ENCODE results near the gene MS4A18.
"Not testable (repeated sequence)": the region's sequence is repeated elsewhere in the genome, so short reads cannot be mapped to it uniquely, and the experiment has no call there.

MS4A18 gene

GRCh38 chr11:60706931-60707330 is 17.6 kb upstream of the MS4A18 start:
- H3K27me3 ChIP-seq (ENCODE audit: control insufficient read depth, insufficient read depth, low read length), result no peaks in the 10 kb centered on the region
- peaks cover 7% of the 10 kb centered on the region for H3K4me1 ChIP-seq (ENCODE audit: control insufficient read depth, insufficient read depth, low read length)
- no peak overlapping the region for H3K9ac ChIP-seq (ENCODE audit: low read length)
- no peak overlapping the region for H3K4me3 ChIP-seq (ENCODE audit: low read length)
- no peaks in the 10 kb centered on the region for H3K36me3 ChIP-seq (ENCODE audit: control insufficient read depth, insufficient read depth, low read length)
- no peaks in the 10 kb centered on the region for H3K9me3 ChIP-seq (ENCODE audit: control insufficient read depth, low read length)

DNA sequence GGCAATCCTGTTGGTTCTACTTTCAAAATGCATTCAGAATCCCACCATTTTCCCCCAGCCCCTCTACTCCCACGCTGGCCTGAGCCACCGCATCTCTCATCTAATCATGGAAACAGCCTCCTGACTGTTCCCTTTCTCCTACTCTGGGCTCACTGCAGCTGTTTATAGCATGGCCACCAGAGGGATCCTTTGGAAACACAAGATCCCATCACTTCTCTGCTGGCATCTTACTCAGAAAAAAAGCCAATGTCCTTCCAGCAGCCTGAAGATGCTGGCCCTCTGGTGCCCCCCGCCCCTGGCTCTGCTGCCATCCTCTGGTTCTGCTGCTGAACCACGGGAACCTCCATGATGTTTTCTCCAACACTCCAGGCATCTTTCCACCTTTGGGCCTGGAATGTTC is 14.0 kb upstream of the MS4A18 start:
- no peaks in the 10 kb centered on the region for H3K36me3 ChIP-seq (ENCODE audit: control insufficient read depth, insufficient read depth, low read length)
- H3K9ac ChIP-seq (ENCODE audit: low read length), result no peak overlapping the region
- peaks cover 7% of the 10 kb centered on the region for H3K4me1 ChIP-seq (ENCODE audit: control insufficient read depth, insufficient read depth, low read length)
- no peaks in the 10 kb centered on the region for H3K27me3 ChIP-seq (ENCODE audit: control insufficient read depth, insufficient read depth, low read length)
- H3K4me3 ChIP-seq (ENCODE audit: low read length), result no peak overlapping the region
- no peaks in the 10 kb centered on the region for H3K9me3 ChIP-seq (ENCODE audit: control insufficient read depth, low read length)

GRCh38 chr11:60711276-60711675 is 13.2 kb upstream of the MS4A18 start:
- Histone ChIP-seq H3K27me3 (ENCODE audit: control insufficient read depth, insufficient read depth, low read length) (no peaks in the 10 kb centered on the region), H3K4me1 (ENCODE audit: control insufficient read depth, insufficient read depth, low read length) (peaks cover 7% of the 10 kb centered on the region), H3K36me3 (ENCODE audit: control insufficient read depth, insufficient read depth, low read length) (no peaks in the 10 kb centered on the region), H3K4me3 (ENCODE audit: low read length) (no peak overlapping the region), H3K9ac (ENCODE audit: low read length) (no peak overlapping the region), H3K9me3 (ENCODE audit: control insufficient read depth, low read length) (no peaks in the 10 kb centered on the region)

- H3K27me3 ChIP-seq (ENCODE audit: control insufficient read depth, insufficient read depth, low read length); H3K9me3 ChIP-seq (ENCODE audit: control insufficient read depth, low read length); H3K9ac ChIP-seq (ENCODE audit: low read length); H3K4me3 ChIP-seq (ENCODE audit: low read length); H3K36me3 ChIP-seq (ENCODE audit: control insufficient read depth, insufficient read depth, low read length); H3K4me1 ChIP-seq (ENCODE audit: control insufficient read depth, insufficient read depth, low read length): not testable (repeated sequence)
Measured at GRCh38 chr11:60713423-60713822, 11.1 kb upstream of the MS4A18 start.

DNA sequence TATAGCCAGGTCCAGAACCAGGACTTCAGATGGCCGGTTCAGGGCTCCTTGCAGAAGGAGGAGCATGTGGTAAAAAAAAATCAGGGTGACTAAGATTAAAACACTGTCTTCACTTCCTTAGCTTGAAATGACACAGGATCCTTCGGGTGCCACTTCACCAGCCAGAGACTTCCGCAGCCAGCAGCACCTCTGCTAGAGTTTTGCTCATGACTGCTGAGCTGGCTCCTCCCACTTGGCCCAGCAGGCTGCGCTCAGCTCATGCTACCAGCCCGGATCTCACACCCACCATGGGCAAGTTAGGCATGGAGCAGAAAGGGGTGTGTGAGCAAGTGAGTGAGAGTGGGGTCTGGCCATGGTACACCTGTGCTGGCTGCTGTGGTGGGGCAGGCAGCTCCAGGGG is 6.6 kb upstream of the MS4A18 start:
- Histone ChIP-seq H3K9ac (ENCODE audit: low read length) (no peak overlapping the region), H3K4me1 (ENCODE audit: control insufficient read depth, insufficient read depth, low read length) (no peaks in the 10 kb centered on the region), H3K27me3 (ENCODE audit: control insufficient read depth, insufficient read depth, low read length) (peaks cover 4% of the 10 kb centered on the region), H3K36me3 (ENCODE audit: control insufficient read depth, insufficient read depth, low read length) (no peaks in the 10 kb centered on the region), H3K9me3 (ENCODE audit: control insufficient read depth, low read length) (no peaks in the 10 kb centered on the region), H3K4me3 (ENCODE audit: low read length) (no peak overlapping the region)

- H3K27me3 ChIP-seq (ENCODE audit: control insufficient read depth, insufficient read depth, low read length), result peaks cover 4% of the 10 kb centered on the region
- H3K9me3 ChIP-seq (ENCODE audit: control insufficient read depth, low read length), result no peaks in the 10 kb centered on the region
- no peak overlapping the region for H3K9ac ChIP-seq (ENCODE audit: low read length)
- no peaks in the 10 kb centered on the region for H3K4me1 ChIP-seq (ENCODE audit: control insufficient read depth, insufficient read depth, low read length)
- no peak overlapping the region for H3K4me3 ChIP-seq (ENCODE audit: low read length)
- no peaks in the 10 kb centered on the region for H3K36me3 ChIP-seq (ENCODE audit: control insufficient read depth, insufficient read depth, low read length)
Measured at GRCh38 chr11:60718524-60719316, 5.8 kb upstream of the MS4A18 start.

DNA sequence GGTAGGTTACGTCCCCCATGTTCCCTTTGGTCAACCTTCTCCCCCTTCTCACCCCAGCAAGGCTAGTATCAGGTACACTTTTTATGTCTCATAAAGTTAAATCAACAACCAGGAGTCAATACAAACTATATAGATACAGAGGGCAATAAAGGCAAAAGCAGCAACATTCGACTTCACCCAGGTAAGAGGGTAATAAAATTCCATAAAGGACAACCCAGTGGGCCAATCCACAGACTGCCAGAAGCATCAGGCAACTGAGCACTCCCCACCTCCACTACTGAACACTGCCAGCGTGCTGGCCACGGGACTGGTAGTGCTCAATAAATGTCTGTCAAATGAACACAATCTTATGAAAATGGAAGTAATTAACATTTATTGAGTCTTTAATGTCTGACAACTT is 5.1 kb upstream of the MS4A18 start:
- H3K9ac ChIP-seq (ENCODE audit: low read length), result no peak overlapping the region
- no peaks in the 10 kb centered on the region for H3K36me3 ChIP-seq (ENCODE audit: control insufficient read depth, insufficient read depth, low read length)
- no peaks in the 10 kb centered on the region for H3K9me3 ChIP-seq (ENCODE audit: control insufficient read depth, low read length)
- H3K4me3 ChIP-seq (ENCODE audit: low read length), result no peak overlapping the region
- peaks cover 4% of the 10 kb centered on the region for H3K27me3 ChIP-seq (ENCODE audit: control insufficient read depth, insufficient read depth, low read length)
- H3K4me1 ChIP-seq (ENCODE audit: control insufficient read depth, insufficient read depth, low read length), result no peaks in the 10 kb centered on the region

- Histone ChIP-seq H3K4me1 (ENCODE audit: control insufficient read depth, insufficient read depth, low read length) (no peaks in the 10 kb centered on the region), H3K9me3 (ENCODE audit: control insufficient read depth, low read length) (no peaks in the 10 kb centered on the region), H3K27me3 (ENCODE audit: control insufficient read depth, insufficient read depth, low read length) (peaks cover 4% of the 10 kb centered on the region), H3K4me3 (ENCODE audit: low read length) (no peak overlapping the region), H3K36me3 (ENCODE audit: control insufficient read depth, insufficient read depth, low read length) (no peaks in the 10 kb centered on the region), H3K9ac (ENCODE audit: low read length) (no peak overlapping the region)
Measured at GRCh38 chr11:60720460-60720859, 4.1 kb upstream of the MS4A18 start.

DNA sequence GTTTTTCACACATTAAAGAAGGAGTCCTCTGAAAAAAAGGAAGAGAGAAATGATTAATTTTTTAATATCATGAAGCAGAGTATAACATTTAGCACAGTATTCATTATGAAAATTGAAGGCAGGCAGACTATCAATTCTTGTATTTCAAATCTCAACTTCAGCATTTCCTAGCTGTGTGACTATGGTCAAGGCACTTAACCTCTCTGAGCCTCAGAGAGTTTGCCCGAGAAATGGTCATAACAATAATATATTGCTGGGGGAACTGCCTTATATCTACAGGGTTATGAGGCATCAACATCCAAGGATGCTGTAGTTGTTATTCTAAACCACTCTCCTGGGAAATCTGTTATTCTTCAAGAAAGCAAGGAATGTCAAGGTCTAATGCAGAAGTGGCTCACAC is 1.1 kb downstream of the MS4A18 start:
- Histone ChIP-seq H3K36me3 (ENCODE audit: control insufficient read depth, insufficient read depth, low read length) (no peaks in the 10 kb centered on the region), H3K27me3 (ENCODE audit: control insufficient read depth, insufficient read depth, low read length) (peaks cover 10% of the 10 kb centered on the region), H3K9me3 (ENCODE audit: control insufficient read depth, low read length) (no peaks in the 10 kb centered on the region), H3K4me1 (ENCODE audit: control insufficient read depth, insufficient read depth, low read length) (no peaks in the 10 kb centered on the region), H3K4me3 (ENCODE audit: low read length) (no peak overlapping the region), H3K9ac (ENCODE audit: low read length) (no peak overlapping the region)

GRCh38 chr11:60731586-60731985 is 7.1 kb downstream of the MS4A18 start:
- no peaks in the 10 kb centered on the region for H3K9me3 ChIP-seq (ENCODE audit: control insufficient read depth, low read length)
- H3K27me3 ChIP-seq (ENCODE audit: control insufficient read depth, insufficient read depth, low read length), result peaks cover 6% of the 10 kb centered on the region
- H3K4me3 ChIP-seq (ENCODE audit: low read length), result no peak overlapping the region
- H3K36me3 ChIP-seq (ENCODE audit: control insufficient read depth, insufficient read depth, low read length), result no peaks in the 10 kb centered on the region
- H3K4me1 ChIP-seq (ENCODE audit: control insufficient read depth, insufficient read depth, low read length), result no peaks in the 10 kb centered on the region
- H3K9ac ChIP-seq (ENCODE audit: low read length), result no peak overlapping the region

DNA sequence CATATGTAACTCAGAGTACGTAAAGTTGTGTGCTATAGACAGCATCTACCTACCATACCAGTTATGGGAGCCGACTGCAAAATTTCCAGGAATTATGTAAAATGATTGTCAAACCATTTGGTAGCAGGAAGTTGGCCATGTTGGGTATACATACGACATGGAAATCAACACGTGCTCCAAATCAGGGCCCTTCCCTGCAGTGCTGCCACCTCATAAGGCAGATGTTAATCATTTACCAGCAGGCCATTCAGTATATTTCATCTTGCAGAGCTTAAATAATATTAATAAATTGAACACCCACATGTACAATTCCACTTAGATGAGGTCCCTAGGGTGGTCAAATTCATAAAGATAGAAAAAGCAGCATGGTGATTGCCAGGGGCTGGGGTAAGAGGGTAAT is 9.8 kb downstream of the MS4A18 start:
- Histone ChIP-seq H3K9ac (ENCODE audit: low read length) (no peak overlapping the region), H3K4me3 (ENCODE audit: low read length) (no peak overlapping the region), H3K27me3 (ENCODE audit: control insufficient read depth, insufficient read depth, low read length) (peaks cover 10% of the 10 kb centered on the region), H3K9me3 (ENCODE audit: control insufficient read depth, low read length) (no peaks in the 10 kb centered on the region), H3K36me3 (ENCODE audit: control insufficient read depth, insufficient read depth, low read length) (no peaks in the 10 kb centered on the region), H3K4me1 (ENCODE audit: control insufficient read depth, insufficient read depth, low read length) (no peaks in the 10 kb centered on the region)

- Histone ChIP-seq H3K27me3 (ENCODE audit: control insufficient read depth, insufficient read depth, low read length) (peaks cover 4% of the 10 kb centered on the region), H3K36me3 (ENCODE audit: control insufficient read depth, insufficient read depth, low read length) (no peaks in the 10 kb centered on the region), H3K4me1 (ENCODE audit: control insufficient read depth, insufficient read depth, low read length) (no peaks in the 10 kb centered on the region), H3K9ac (ENCODE audit: low read length) (no peak overlapping the region), H3K9me3 (ENCODE audit: control insufficient read depth, low read length) (no peaks in the 10 kb centered on the region), H3K4me3 (ENCODE audit: low read length) (no peak overlapping the region)
Measured at GRCh38 chr11:60739114-60739513, 14.6 kb downstream of the MS4A18 start.

- Histone ChIP-seq H3K36me3 (ENCODE audit: control insufficient read depth, insufficient read depth, low read length) (no peaks in the 10 kb centered on the region), H3K27me3 (ENCODE audit: control insufficient read depth, insufficient read depth, low read length) (peaks cover 4% of the 10 kb centered on the region), H3K9ac (ENCODE audit: low read length) (no peak overlapping the region), H3K4me3 (ENCODE audit: low read length) (no peak overlapping the region), H3K9me3 (ENCODE audit: control insufficient read depth, low read length) (no peaks in the 10 kb centered on the region), H3K4me1 (ENCODE audit: control insufficient read depth, insufficient read depth, low read length) (no peaks in the 10 kb centered on the region)
Measured at GRCh38 chr11:60740573-60740972, 16.1 kb downstream of the MS4A18 start.
